GM19455 (cell line): Measurements from ENCODE around the gene EPB41L4B.
"Not testable (repeated sequence)": the region's sequence is repeated elsewhere in the genome, so short reads cannot be mapped to it uniquely, and the experiment has no call there.

Experiments used
- ATAC-seq: cut with Tn5 transposase; IDR thresholded peaks from one replicate; pipeline ENCODE4 v1.9.1; 2021; ENCODE audit not compliant: unreplicated experiment

Gene EPB41L4B

DNA sequence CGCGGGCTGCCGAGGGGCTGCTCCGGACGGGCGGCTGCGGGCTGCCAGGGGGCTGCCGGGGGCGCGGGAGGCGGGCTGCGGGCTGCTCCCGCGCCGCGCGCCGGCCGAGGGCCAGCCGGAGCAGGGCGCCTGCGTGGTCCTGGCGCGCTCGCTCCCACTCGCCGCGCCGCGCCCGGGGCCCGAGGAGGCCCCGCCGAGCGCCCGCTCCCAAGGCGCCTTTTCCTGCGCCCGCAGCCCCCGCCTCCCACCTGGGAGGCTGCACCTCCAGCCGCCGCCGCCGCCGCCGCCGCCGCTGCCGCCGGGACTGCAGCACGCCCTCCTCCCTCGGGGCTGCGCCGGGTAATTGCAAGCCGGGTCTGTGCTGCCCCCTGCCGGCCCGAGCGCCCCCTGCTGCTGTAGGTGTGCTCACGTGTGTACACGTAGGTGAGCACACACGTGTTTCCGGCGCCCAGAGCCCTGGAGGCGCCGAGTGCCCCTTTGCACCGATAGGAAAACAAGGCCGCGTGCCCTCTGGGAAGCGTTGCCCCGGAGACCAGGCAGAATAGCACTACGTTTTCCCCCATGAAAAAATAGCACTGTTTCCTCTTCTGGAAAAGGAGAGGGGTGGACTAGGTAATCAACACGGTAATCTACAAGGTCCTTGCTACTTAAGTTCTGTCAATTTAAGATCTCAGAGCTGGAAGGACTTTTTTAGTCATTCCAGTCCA lies at the start of gene EPB41L4B:
Gene EPB41L4B (minus strand): TSS at position 318 of the 707 bp plus-strand sequence. CDS start 613 bp downstream, outside the sequence.
- ATAC-seq: peak; percentile 97

DNA sequence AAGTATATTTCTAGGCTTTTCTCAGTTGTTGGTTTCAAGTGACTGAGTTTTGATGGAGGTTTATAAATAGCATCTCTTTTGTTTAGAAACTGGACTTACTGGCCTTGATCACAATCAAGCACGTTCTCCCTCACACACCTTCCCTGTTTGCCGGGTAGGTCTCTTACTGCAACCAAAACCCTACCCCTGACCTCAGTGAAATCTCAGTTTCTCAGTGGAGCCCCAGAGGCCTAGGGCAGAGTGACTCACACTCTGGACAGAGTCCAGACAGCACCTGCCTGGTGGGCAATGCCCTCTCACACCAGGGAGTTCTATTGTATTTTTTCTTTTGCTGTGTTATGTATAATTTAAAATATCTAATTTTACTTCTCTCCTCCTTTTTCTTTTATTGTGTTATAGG lies 48.4 kb upstream of the EPB41L4B start:
- ATAC-seq: peak; percentile 88

DNA sequence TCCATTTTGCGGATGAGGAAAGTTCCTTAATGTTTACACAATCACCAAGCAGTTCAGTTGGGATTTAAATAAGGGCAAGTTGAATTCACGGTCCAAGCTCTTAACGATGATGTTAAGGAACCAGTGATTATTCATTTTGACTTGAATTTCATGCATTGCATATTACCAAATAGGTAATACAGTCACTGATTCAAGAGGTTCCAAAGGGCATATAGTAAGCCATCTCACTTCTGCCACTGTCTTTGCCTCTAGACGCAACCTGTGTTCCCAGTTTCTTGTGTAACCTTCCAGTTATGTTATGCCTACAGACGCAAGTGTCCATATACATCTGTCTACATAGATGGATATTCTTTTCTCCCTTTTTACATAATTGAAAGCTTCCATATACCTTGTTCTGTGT lies 39.9 kb upstream of the EPB41L4B start:
- ATAC-seq: no peak

DNA sequence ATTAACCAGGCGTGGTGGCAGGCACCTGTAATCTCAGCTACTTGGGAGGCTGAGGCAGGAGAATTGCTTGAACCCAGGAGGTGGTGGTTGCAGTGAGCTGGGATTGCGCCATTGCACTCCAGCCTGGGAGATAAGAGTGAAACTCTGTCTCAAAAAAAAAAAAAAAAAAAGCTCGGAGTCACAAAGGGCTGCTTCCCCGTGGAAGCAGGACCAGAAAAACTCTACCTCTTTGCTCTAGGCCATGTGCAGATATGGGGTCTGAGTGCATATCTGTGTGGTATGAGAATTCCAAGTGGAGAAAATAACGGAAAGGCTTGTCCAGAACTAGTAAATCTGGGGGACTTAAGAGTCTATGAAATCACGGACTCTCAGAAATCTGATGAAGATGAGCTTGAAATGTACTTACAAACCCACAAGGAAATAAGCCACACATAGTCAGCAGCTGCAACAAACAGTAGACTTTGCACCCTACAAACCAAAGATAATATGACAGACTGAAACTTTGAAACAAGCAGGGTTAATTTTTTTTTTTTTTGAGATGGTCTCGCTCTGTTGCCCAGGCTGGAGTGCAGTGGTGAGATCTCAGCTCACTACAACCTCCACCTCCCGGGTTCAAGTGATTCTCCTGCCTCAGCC lies 38.2 kb upstream of the EPB41L4B start:
- ATAC-seq: not testable (repeated sequence)

DNA sequence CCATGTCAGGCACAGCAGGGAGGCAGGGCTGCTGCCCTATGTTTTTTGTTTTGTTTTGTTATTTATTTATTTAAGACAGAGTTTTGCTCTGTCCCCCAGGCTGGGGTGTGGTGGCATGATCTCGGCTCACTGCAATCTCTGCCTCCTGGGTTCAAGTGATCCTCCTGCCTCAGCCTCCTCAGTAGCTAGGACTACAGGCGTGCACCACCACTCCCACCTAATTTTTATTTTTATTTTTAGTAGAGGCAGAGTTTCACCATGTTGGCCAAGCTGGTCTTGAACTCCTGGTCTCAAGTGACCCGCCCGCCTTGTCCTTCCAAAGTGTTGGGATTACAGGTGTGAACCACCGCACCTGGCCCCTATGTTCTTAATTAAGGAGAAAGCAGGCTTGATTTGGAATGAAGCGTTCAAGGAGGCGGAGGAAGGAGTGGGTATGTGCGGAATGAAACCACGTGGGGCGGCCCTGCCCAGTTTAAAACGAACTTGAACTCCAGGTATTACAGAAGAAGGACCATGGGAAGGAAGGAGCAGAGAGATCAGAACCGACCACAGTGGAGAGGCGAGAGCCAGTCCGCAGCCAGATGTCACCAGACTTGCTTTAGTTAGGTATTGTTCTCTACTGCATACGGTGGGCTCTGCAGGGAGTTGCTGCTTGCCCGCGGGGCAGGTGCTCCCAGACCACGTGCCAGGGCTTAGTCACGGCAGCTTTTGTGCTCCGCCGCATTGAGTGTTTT lies 34.9 kb upstream of the EPB41L4B start:
- no peak for ATAC-seq

DNA sequence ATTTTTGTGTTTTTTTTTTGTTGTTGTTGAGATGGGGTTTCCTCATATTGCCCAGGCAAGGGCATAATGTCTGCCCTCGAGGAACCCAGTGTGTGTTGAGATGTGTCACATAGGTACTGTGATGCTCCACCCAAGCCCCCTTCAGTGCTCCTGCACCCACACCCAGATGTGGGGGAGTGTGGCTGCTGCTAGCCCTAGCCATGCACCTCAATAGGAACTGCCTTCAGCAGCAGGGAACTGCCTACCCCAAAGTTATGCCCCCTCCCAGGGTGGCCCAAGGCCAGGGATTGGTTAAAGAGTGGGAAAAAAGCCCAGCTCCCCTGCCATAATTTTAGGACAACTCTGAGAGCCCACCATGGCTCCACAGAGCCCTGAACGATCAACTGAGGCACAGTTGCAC lies 33.3 kb upstream of the EPB41L4B start:
- no peak for ATAC-seq

DNA sequence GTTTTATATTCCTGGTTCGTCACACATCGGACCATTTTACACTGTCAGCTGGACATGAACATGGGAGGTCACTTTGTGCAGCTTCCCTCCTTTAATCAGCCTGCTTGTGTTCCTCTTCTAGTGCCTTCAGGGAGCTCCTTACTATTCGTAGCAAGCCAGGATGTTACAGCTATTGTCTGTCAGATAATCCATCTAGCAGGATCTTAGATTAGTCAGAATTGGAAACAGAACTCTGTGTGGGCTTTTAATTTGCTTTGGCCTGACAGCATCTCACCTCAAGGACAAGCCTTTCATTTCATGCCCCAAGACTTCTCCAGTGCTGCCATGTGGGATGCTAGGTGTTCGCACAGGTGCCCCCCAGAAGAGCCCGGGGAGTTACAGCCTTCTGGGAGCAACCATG lies 30.2 kb upstream of the EPB41L4B start:
- ATAC-seq: no peak

DNA sequence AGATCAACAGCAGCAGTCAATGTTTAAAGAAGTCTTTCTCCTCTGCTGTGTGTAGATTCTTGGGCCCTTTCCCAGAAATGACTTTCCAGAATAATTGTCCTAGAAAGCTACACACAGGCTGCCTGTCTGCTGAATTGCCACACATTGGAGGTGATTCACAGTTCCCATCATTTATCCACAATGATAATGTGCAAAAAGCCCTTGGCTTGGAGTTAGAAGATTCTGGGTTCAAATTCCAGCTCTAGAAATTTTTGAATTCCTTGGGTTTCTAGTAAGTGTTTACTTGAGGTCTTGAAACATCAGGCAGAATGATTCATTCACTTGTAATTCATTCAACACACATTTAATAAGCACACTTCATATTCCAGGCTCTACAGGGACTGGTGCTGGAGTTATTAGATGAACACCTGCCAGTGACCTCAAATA lies 28.6 kb upstream of the EPB41L4B start:
- no peak for ATAC-seq

DNA sequence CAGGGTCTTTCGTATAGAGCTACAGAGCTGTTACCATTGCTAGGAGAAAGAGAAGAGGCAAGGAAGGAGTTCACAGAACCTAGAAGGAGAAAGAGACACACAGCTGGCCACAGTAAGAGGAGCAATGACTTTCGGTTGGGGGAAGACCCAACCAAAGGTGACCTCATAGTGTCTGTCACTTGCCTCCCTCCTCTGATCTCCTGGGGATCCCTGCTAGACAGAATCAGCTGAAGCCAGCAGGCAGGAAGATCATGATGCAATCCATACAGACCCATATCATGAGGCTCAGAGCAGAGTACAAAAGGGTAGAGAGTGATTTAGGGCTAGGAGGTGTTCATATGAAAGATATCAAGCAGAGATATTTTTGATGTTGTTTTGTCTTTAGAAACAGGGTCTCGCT lies 26.0 kb upstream of the EPB41L4B start:
- ATAC-seq: no peak

DNA sequence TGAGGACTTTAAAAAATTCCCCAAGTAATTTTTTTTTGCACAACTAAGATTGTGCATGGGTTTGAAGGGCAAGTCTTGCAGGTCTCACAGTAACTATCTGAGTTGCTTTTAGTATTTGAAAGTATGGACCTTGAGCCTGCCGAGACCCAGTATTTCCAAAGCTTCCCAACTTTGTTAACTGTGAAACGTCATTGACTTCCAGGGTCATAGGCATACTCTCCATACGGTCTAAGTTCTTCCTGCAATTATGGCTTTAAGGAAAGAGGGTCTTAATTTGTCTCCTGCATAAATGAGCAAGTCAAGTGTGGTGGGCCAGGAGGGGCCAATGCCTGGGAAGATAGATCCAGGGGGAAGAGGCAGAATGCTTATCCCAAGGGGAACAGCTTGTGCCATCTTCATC lies 24.0 kb upstream of the EPB41L4B start:
- ATAC-seq: no peak

DNA sequence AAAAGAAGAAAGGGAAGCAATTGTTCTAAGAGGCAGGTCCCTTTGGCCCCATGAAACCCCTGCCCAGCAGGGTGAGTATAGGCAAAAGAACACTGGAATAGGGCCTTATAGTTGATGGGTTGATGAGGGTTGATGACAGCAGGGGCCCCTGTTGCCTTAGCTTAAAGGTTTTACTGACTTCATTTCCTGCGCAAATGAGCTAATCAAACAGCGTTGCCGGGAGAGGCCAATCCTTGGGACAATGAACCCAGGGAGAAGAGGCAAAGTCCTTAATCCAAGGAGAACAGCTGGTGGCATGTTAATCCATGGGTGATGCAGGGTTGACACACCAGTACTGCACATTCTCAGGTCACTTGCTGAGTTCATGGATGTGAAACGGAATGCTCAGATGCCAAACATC lies 22.0 kb upstream of the EPB41L4B start:
- no peak for ATAC-seq

DNA sequence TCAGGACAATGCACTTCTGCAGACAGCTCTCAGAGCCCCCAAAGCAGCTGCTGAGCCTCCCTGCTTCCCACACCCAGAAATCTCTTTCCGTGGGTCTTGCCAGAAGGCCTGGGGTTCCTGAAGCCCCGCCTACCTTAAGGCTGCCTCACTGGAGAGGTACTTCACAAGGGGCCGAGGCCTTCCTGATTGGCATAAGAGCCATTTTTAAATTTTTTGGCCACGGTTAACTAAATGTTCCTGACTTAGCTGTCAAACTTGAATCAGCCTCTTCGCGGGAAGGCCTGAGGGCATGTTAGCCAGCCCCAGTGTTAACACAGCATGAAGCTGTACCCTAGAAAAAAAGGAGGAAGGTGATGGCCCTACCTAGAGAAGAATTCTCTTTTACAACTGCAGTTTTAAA lies 20.7 kb upstream of the EPB41L4B start:
- no peak for ATAC-seq

DNA sequence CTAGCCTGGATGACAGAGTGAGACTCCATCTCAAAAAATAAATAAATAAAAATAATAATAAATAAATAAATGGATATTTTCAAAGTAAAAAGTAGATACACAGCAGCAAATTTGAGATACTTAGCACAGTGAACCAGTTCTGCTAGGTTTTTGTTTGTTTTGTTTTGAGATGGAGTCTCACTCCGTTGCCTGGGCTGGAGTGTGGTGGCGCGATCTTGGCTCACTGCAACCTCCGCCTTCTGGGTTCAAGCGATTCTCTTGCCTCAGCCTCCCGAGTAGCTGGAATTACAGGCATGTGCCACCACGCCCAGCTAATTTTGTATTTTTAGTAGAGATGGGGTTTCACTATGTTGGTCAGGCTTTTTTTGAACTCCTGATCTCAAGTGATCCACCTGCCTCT lies 20.1 kb upstream of the EPB41L4B start:
- not testable (repeated sequence) for ATAC-seq

DNA sequence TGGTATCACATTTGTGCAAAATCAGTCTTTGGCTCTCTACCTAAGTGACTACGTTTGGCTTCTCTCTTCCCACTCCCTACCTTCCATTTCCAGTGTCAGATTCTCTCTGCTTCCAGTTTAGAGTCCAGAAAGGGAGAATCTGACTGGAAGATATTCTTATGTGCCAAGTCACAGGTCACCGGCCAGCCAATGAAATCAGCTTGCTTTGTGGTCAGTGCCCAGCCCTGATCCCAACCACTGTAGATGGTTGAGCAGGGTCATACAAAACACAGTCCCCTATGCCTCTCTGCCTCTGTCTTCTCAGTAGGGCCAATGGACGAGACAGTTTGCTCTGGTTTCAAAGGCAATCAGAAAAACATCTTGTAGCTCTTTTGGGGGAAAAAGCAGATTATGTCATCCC lies 15.6 kb upstream of the EPB41L4B start:
- ATAC-seq: no peak

DNA sequence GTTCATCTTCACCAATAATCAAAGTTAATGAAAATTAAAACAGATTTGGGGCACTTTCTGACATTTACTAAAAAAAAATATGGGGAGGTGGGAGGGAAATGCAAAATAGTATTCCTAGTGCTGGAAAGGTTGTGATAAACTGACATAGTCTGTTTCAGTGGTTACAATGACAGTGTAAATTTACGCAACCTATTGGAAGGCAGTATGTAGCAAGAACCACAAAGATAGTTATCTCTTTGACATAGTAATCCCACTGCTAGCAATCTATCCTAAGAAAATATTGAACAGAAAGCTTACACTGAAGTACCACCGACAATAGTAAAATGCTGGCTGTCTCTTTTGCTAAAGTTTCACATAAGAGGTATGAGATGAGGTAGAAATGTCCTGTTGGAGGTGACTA lies 15.1 kb upstream of the EPB41L4B start:
- ATAC-seq: no peak

DNA sequence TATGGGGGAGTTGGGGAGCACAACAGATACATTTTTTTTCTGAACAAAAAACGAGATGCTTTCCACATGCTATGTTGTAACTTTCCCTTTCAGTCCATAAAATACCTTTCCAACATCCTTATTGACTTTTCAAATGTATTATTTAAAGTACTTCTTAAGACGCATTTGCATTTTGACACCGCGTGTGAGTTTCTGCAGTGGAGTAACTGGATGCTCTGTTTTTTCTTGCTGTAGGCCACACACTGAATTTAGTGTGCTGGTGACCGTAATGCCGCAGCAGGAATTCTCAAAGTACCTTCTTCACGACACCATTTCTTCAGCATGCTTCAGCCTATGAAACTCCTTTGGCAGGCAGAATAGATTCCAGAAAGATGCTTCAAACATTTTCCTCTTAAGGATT lies 14.3 kb upstream of the EPB41L4B start:
- no peak for ATAC-seq

DNA sequence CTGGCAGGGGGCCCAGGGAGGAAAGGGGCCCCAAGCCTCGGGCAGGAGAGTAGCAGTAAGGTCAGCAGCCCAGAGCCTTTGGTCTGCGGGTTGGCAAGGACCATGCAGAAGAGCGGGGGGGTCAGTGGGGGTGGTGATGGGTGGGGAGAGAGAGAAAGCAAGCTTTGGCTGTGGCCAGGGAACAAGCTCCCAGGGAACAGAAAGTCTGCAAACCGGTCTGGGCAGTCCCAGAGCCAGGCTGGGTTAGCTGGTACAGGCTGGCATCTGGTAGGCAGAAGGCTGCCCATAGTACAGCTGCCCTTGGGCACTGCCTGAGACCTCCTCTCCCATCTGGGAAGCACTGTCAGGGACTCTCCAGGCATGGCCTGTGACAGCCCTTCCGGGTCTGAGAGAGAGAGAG lies 10.5 kb upstream of the EPB41L4B start:
- no peak for ATAC-seq

DNA sequence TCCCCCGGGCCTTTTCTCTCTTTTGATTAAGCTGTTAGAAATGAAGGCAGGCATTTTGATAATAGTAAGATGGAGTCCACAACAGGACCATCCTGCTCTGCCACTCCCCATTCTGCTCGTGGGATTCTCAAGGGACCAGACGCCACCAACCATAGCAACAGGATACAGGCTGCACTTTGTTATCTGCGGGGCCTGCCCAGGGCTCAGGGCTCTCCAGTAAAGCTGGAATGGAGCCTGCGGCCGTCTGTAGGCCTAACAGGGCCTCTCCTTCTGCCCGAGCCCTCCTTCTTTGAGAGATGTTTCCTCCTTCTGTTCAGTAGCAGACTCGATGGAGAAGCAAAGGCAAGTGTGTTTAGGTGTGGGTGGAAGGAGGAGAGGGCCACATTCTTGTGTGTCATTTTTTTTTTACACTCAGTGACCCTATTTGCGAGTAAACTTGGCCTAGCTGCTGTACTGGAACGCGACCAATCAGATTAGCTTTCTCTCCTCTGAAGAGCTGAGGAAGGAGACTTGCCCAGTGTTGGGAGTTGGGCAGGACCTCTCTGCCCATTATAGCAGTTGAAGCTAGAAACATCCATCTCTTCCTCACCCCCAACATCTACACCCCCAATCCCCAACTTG lies 8.9 kb upstream of the EPB41L4B start:
- no peak for ATAC-seq

DNA sequence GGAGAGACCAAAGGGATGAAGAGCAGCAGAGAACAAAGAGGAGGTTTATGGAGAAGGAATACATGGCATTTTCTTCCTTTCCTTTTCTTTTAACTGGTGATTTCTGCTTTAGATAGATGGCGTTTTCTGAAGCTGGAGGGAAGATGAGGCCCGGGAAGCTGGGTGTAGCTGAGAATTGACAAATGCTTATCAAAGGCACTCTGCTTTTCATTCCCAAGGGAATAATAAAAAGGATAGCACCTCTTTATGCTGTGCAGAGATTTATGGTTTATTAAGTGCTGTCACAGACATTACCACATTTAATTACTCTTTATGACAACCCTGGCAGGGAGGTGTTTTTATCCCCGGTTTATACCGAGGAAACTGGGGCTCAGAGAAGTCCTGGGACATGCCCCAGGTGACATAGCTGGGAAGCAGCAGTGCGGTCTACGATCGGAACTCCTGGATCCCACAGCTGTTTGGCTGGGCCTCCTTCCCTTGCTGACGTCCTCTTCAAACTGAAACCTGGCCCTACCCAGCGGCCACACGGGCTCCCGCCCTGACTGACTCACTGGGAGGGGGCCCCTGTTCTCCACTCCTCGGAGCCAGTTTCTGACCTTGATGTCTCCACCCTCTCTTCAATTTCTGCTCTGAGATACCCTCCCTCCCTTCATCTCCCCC lies 8.2 kb upstream of the EPB41L4B start:
- ATAC-seq: no peak

DNA sequence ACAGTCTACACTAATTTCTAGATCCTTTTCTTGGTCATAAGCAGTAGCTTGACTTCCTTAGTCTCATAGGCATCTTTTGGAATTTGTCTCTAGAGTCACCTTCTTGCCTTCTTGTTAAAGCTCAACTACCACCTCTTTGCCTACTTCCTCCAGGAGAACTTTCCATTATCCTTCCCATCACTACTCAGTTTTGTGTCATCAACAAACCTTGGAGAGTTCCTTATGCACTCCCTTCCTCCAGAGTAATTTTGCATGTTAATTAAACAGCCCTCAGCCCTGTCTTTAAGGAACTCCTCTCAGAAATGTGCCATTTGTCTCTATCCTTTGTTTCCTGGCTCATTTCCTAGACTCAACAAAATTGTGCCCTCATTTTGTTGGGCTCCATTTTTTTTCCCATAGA lies 4.2 kb upstream of the EPB41L4B start:
- ATAC-seq: no peak

DNA sequence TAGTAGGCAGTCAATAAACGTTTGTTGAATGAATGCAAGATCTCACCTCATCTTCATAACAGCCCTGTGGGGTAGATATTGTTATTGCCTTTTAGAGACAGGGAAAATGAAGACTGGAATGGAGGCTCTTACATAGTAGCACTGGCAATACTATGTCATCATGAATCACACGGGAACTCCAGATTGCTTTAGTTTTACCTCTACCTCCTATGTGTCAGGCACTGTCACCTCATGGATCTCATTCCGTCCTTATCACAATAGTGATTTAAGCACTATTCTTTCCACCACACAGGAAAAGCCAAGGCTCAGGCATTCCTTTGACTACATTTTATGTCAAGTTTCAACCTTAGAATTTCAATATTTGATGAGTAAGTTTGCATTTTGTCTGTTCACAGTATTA lies 2.9 kb upstream of the EPB41L4B start:
- ATAC-seq: no peak
